Endothelial cell of umbilical vein (primary cell): Measurements from ENCODE around the gene ADIPOR2. TPM values are rescaled to one million over a fixed set of nuclear protein-coding genes. Genes with fewer than 3 reads are reported as not detected.

Experiments used
- BruUV-seq: library from RNA; stranded (reverse); fragments of 400-500 nt; replicated peaks from 2 replicates; lab custom pipeline; 2021; lab: Mats Ljungman, UMichigan
- CTCF ChIA-PET: fragments of 300-600, 350-600 bp; sonication (Branson Sonifier 250); formaldehyde crosslinking; loops from one replicate; lab custom pipeline; 2021; ENCODE audit warnings: antibody characterized with exemption, inconsistent platforms; lab: Charles Lee
- POLR2A ChIA-PET: fragments of 300-600, 350-600 bp; sonication (Branson Sonifier 250); formaldehyde crosslinking; loops from one replicate; lab custom pipeline; 2021; ENCODE audit warnings: antibody characterized with exemption, inconsistent platforms; lab: Charles Lee
- DNase-seq: peaks from one replicate; pipeline ENCODE4 v3.0.0-alpha.2; 2011; ENCODE audit warnings: low read depth, low spot score
- FAIRE-seq: peaks from 2 replicates; lab custom pipeline; 2011; peaks lifted over from hg19 to GRCh38; lab: Jason Lieb, UNC
- H2AFZ ChIP-seq: 2 replicates; pipeline ENCODE4 v1.6.0; 2012; ENCODE audit warnings: low read depth, low read length, control low read depth, inconsistent platforms
- H3K27ac ChIP-seq: 2 replicates; pipeline ENCODE4 v1.5.1; 2011; ENCODE audit warnings: low read depth, mild to moderate bottlenecking, control low read depth, low read length, moderate library complexity; ENCODE audit not compliant: insufficient read depth
- H3K27me3 ChIP-seq, 2 experiments: 2 replicates each; pipeline versions ENCODE4 v1.6.0 to v1.6.1; 2011; ENCODE audit warnings: low read length in 2 of 2, mixed read lengths in 1 of 2; ENCODE audit not compliant: control insufficient read depth in 2 of 2, insufficient read depth in 2 of 2
- H3K36me3 ChIP-seq, 2 experiments: 2 replicates in 1 of 2; 3 replicates in 1 of 2; pipeline ENCODE4 v1.5.1; 2011; ENCODE audit warnings: low read length in 2 of 2, mild to moderate bottlenecking in 1 of 2, moderate library complexity in 1 of 2; ENCODE audit not compliant: control insufficient read depth in 2 of 2, insufficient read depth in 2 of 2; ENCODE audit errors: extremely low read depth in 1 of 2
- H3K4me1 ChIP-seq: 3 replicates; pipeline ENCODE4 v1.5.1; 2011; ENCODE audit warnings: mild to moderate bottlenecking, low read length; ENCODE audit not compliant: control insufficient read depth, insufficient read depth; ENCODE audit errors: extremely low read depth
- H3K4me2 ChIP-seq: 2 replicates; pipeline ENCODE4 v1.6.1; 2011; ENCODE audit warnings: low read length, control low read depth, mixed read lengths; ENCODE audit not compliant: insufficient read depth
- H3K4me3 ChIP-seq, 3 experiments: fragments of 200-600 bp in 1 of 3; sonication (generic), shearing (Covaris generic) in 1 of 3; replicated peaks in 1 of 3; 2 replicates each; pipeline ENCODE4 v1.5.1; 2011 to 2016; ENCODE audit warnings: control low read depth in 3 of 3, low read length in 3 of 3, mild to moderate bottlenecking in 2 of 3, inconsistent platforms in 1 of 3, low read depth in 1 of 3, moderate library complexity in 1 of 3; ENCODE audit not compliant: insufficient read depth in 1 of 3
- H3K79me2 ChIP-seq: 2 replicates; pipeline ENCODE4 v1.6.0; 2012; ENCODE audit warnings: low read length, inconsistent platforms; ENCODE audit not compliant: control insufficient read depth, insufficient read depth
- H3K9ac ChIP-seq: replicated peaks from 2 replicates; pipeline ENCODE3; 2011; ENCODE audit warnings: low read length, control low read depth; ENCODE audit not compliant: insufficient read depth; ENCODE audit errors: extremely low read depth
- H3K9me1 ChIP-seq: replicated peaks from 3 replicates; pipeline ENCODE4 v1.6.0; 2011; ENCODE audit warnings: mild to moderate bottlenecking, low read length; ENCODE audit not compliant: control insufficient read depth, insufficient read depth; ENCODE audit errors: extremely low read depth
- H3K9me3 ChIP-seq: replicated peaks from 2 replicates; pipeline ENCODE4 v1.5.1; 2012; ENCODE audit warnings: low read length, inconsistent platforms; ENCODE audit not compliant: control insufficient read depth, insufficient read depth
- H4K20me1 ChIP-seq: replicated peaks from 2 replicates; pipeline ENCODE3; 2011; ENCODE audit warnings: mild to moderate bottlenecking, low read length; ENCODE audit not compliant: control insufficient read depth, insufficient read depth; ENCODE audit errors: extremely low read depth
- GATA2 ChIP-seq: IDR thresholded peaks from 2 replicates; pipeline ENCODE4 v1.7.0; 2011; ENCODE audit warnings: low read depth, mild to moderate bottlenecking, moderate library complexity, mixed read lengths, low read length; ENCODE audit not compliant: insufficient read length, insufficient read depth
- MYC ChIP-seq: IDR thresholded peaks from one replicate; pipeline ENCODE4 v1.6.1; 2011; ENCODE audit warnings: mild to moderate bottlenecking, low read depth, low read length
- POLR2AphosphoS5 ChIP-seq: IDR thresholded peaks from 2 replicates; pipeline ENCODE4 v1.6.1; 2012; ENCODE audit warnings: low read depth, mild to moderate bottlenecking, control low read depth, low read length, moderate library complexity; ENCODE audit not compliant: insufficient read depth
- dilution Hi-C: fragments of 300-500 bp; cut with MboI; formaldehyde crosslinking; loops from one replicate; pipeline ENCODE4 v1.15.0; 2019; ENCODE audit warnings: low sequenced_read_pairs; ENCODE audit not compliant: extremely low pct_ligation_motif_present
- intact Hi-C: fragments of 100-400 bp; cut with micrococcal nuclease; formaldehyde crosslinking; loops from one replicate; pipeline ENCODE4 v1.10.0; 2022
- polyA plus RNA-seq, 4 experiments: library from polyadenylated mRNA; depleted of rRNA in 3 of 4; stranded (reverse) in 3 of 4; unstranded in 1 of 4; fragments of >200 nt; gene quantifications; 2 replicates each; pipeline versions ENCODE4 v1.2.1 to v1.2.3, GENCODE V29; 2011 to 2012; ENCODE audit warnings: missing spikeins in 1 of 4
- total RNA-seq: library from RNA; stranded (reverse); gene quantifications from 2 replicates; pipeline ENCODE4 v1.2.3, GENCODE V29; 2021
- TF ChIP-seq, protein P1 (sequence below): IDR thresholded peaks from 2 replicates; pipeline ENCODE4 v1.6.1; 2011; ENCODE audit not compliant: insufficient read depth, insufficient read length

ADIPOR2 gene
- total and polyA plus RNA-seq, 2 donors (not counting 3 experiments of a cell fraction or from before 2014, with no cell fraction given), result 22.5 to 57.3 TPM

GRCh38 chr12:1797991-1798640 is 107.2 kb downstream of the ADIPOR2 start:
- Histone ChIP-seq H3K27ac (no peak overlapping the region), H3K4me2 (no peak overlapping the region), H3K4me1 (peaks cover 12% of the 10 kb centered on the region), H3K79me2 (no peaks in the 10 kb centered on the region), H3K36me3 (no peaks in the 10 kb centered on the region), H3K9me1 (no peaks in the 10 kb centered on the region), H3K9me3 (no peaks in the 10 kb centered on the region), H3K27me3 (no peaks in the 10 kb centered on the region), H2AFZ (no peak overlapping the region), H3K4me3 (no peak overlapping the region), H4K20me1 (no peaks in the 10 kb centered on the region), H3K9ac (no peak overlapping the region)
- DNase-seq (no peak), FAIRE-seq (no peak)
- intact Hi-C loops, result loop anchor here (2.0 kb wide), 1 partner anchor 237 kb away; no protein-coding TSS in a partner anchor
- ChIA-PET CTCF (interaction anchor here (1.1 to 5.5 kb wide), 3 partner anchors 14 to 145 kb away, joined by 3 to 87 read pairs (median 4); no protein-coding TSS in a partner anchor), POLR2A (no interaction called here)
- BruUV-seq, result no TSS peak
- dilution Hi-C loops, result no loop called here
- TF ChIP-seq POLR2AphosphoS5, result no peak
- TF ChIP-seq, protein P1, sequence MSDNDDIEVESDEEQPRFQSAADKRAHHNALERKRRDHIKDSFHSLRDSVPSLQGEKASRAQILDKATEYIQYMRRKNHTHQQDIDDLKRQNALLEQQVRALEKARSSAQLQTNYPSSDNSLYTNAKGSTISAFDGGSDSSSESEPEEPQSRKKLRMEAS, result no peak
- no peak for TF ChIP-seq GATA2

DNA sequence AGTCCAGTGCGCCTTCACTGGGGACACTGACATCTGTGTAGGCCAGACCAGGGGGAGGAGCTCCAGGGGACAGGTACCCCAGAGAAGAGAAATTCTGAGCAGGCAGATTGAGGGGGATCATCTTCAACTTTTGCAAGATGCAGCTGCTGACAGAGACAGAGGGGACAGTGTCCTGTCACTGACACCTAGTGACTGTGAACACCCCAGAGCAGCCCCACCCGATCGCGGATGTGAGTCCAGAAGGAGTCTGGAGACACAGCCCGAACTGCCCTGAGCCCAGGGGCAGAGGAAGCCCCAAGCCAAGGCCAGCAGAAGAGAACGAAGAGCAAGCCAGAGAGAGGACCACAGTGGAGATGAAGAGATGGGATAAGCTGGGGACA is 107.8 kb downstream of the ADIPOR2 start:
- Histone ChIP-seq H3K27me3 (no peaks in the 10 kb centered on the region), H3K27ac (no peak overlapping the region), H3K36me3 (no peaks in the 10 kb centered on the region), H2AFZ (no peak overlapping the region), H3K9me3 (no peaks in the 10 kb centered on the region), H3K9me1 (no peaks in the 10 kb centered on the region), H4K20me1 (no peaks in the 10 kb centered on the region), H3K4me2 (no peak overlapping the region), H3K4me3 (no peak overlapping the region), H3K79me2 (no peaks in the 10 kb centered on the region), H3K4me1 (peaks cover 12% of the 10 kb centered on the region), H3K9ac (no peak overlapping the region)
- ChIA-PET POLR2A (no interaction called here), CTCF (interaction anchor here (1.1 to 5.5 kb wide), 3 partner anchors 13 to 146 kb away, joined by 3 to 87 read pairs (median 4); no protein-coding TSS in a partner anchor)
- dilution Hi-C loops (no loop called here), intact Hi-C loops (no loop called here)
- FAIRE-seq (no peak), DNase-seq (no peak)
- TF ChIP-seq MYC, result no peak
- TF ChIP-seq GATA2, result no peak
- no TSS peak for BruUV-seq
